Vagina (tissue), 2 donors: ENCODE measurements around the gene STXBP6. TPM values are rescaled to one million over a fixed set of nuclear protein-coding genes. Genes with fewer than 3 reads are reported as not detected.

Experiments
- DNase-seq, 2 donors: peaks; one replicate each; pipeline ENCODE4 v3.0.0-alpha.2; 2017; ENCODE audit errors: extremely low spot score in 2 of 2
- H3K27ac ChIP-seq: fragments of 200-600 bp; sonication (generic); one replicate; pipeline ENCODE4 v1.5.1; 2019
- H3K27me3 ChIP-seq: fragments of 200-600 bp; sonication (generic); one replicate; pipeline ENCODE4 v1.5.1; 2019
- H3K36me3 ChIP-seq, 2 donors: fragments of 200-600 bp; sonication (generic); one replicate each; pipeline ENCODE4 v1.5.1; 2017 to 2019
- H3K4me1 ChIP-seq: fragments of 200-600 bp; sonication (generic); one replicate; pipeline ENCODE4 v1.5.1; 2019
- H3K4me3 ChIP-seq, 2 donors: fragments of 200-600 bp; sonication (generic); 1 replicate in 1 of 2; 2 replicates in 1 of 2; pipeline ENCODE4 v1.5.1; 2016 to 2019
- H3K9me3 ChIP-seq: fragments of 200-600 bp; sonication (generic); one replicate; pipeline ENCODE4 v1.5.1; 2019
- CTCF ChIP-seq, 3 experiments: fragments of 450-650 bp in 2 of 3; fragments of 200-600 bp in 1 of 3; sonication (generic) in 1 of 3; IDR thresholded peaks; one replicate each; pipeline ENCODE4 v1.5.1; 2017 to 2019; ENCODE audit warnings: antibody characterized with exemption in 3 of 3, mild to moderate bottlenecking in 2 of 3, moderate library complexity in 2 of 3
- POLR2A ChIP-seq, 2 donors: fragments of 450-650 bp; IDR thresholded peaks; one replicate each; pipeline ENCODE4 v1.6.1; 2017; ENCODE audit warnings: antibody characterized with exemption in 2 of 2, mild to moderate bottlenecking in 2 of 2, moderate library complexity in 2 of 2
- POLR2AphosphoS5 ChIP-seq, 2 donors: sonication (generic); formaldehyde crosslinking; IDR thresholded peaks; one replicate each; pipeline ENCODE4 v1.9.0; 2017; ENCODE audit warnings: antibody characterized with exemption in 2 of 2, mild to moderate bottlenecking in 2 of 2, low read depth in 1 of 2; ENCODE audit not compliant: insufficient read depth in 1 of 2
- intact Hi-C: fragments of 100-400 bp; cut with DNase I; formaldehyde crosslinking; loops from one replicate; pipeline ENCODE4 v1.15.1; 2023
- total RNA-seq: library from RNA; depleted of rRNA; stranded (reverse); fragments of >200 nt; gene quantifications from one replicate; pipeline ENCODE4 v1.2.3, GENCODE V29; 2016

The STXBP6 gene
- total RNA-seq, 1 donor from 2014 or later: 4.4 TPM

- Histone ChIP-seq H3K4me1 (no peaks in the 10 kb centered on the region), H3K27ac (no peak overlapping the region), H3K9me3 (no peaks in the 10 kb centered on the region), H3K4me3 (no peak overlapping the region), H3K27me3 (no peaks in the 10 kb centered on the region), H3K36me3 (no peaks in the 10 kb centered on the region)
- intact Hi-C loops: no loop called here
- no peak for DNase-seq
- TF ChIP-seq POLR2A (IDR thresholded peaks at IDR 0.05) (no peak), POLR2AphosphoS5 (IDR thresholded peaks at IDR 0.05; ENCODE audit: insufficient read depth in 1 of 2, low read depth in 1 of 2) (no peak), CTCF (IDR thresholded peaks at IDR 0.05) (no peak)
Observed at GRCh38 chr14:25067600-25067999, 17.7 kb upstream of the STXBP6 start.

- Histone ChIP-seq H3K27me3 (no peaks in the 10 kb centered on the region), H3K9me3 (no peaks in the 10 kb centered on the region), H3K27ac (no peak overlapping the region), H3K4me1 (no peaks in the 10 kb centered on the region), H3K4me3 (no peak overlapping the region), H3K36me3 (no peaks in the 10 kb centered on the region)
- TF ChIP-seq CTCF (IDR thresholded peaks at IDR 0.05): no peak
- no peak for TF ChIP-seq POLR2A (IDR thresholded peaks at IDR 0.05)
- no peak for TF ChIP-seq POLR2AphosphoS5 (IDR thresholded peaks at IDR 0.05; ENCODE audit: insufficient read depth in 1 of 2, low read depth in 1 of 2)
- no peak for DNase-seq
- intact Hi-C loops: no loop called here
Observed at GRCh38 chr14:25062022-25062321, 12.0 kb upstream of the STXBP6 start.

GRCh38 chr14:25056688-25057078 lies 6.7 kb upstream of the STXBP6 start:
- intact Hi-C loops: no loop called here
- H3K27me3 ChIP-seq: no peaks in the 10 kb centered on the region
- no peaks in the 10 kb centered on the region for H3K9me3 ChIP-seq
- no peak overlapping the region for H3K27ac ChIP-seq
- DNase-seq: no peak
- H3K4me3 ChIP-seq: no peak overlapping the region
- no peaks in the 10 kb centered on the region for H3K4me1 ChIP-seq
- H3K36me3 ChIP-seq: no peaks in the 10 kb centered on the region
- no peak for TF ChIP-seq POLR2A (IDR thresholded peaks at IDR 0.05)
- TF ChIP-seq CTCF (IDR thresholded peaks at IDR 0.05): no peak
- TF ChIP-seq POLR2AphosphoS5 (IDR thresholded peaks at IDR 0.05; ENCODE audit: insufficient read depth in 1 of 2, low read depth in 1 of 2): no peak

GRCh38 chr14:25055992-25056687 lies 6.2 kb upstream of the STXBP6 start:
- no peak for TF ChIP-seq POLR2A (IDR thresholded peaks at IDR 0.05)
- TF ChIP-seq CTCF (IDR thresholded peaks at IDR 0.05): no peak
- TF ChIP-seq POLR2AphosphoS5 (IDR thresholded peaks at IDR 0.05; ENCODE audit: insufficient read depth in 1 of 2, low read depth in 1 of 2): no peak
- H3K4me3 ChIP-seq: no peak overlapping the region
- no peak for DNase-seq
- H3K36me3 ChIP-seq: no peaks in the 10 kb centered on the region
- H3K27ac ChIP-seq: no peak overlapping the region
- no peaks in the 10 kb centered on the region for H3K9me3 ChIP-seq
- H3K4me1 ChIP-seq: peaks cover 2% of the 10 kb centered on the region
- H3K27me3 ChIP-seq: no peaks in the 10 kb centered on the region
- intact Hi-C loops: no loop called here

GRCh38 chr14:25055005-25055404 lies 5.1 kb upstream of the STXBP6 start:
- Histone ChIP-seq H3K4me3 (no peak overlapping the region), H3K4me1 (peaks cover 12% of the 10 kb centered on the region), H3K27me3 (no peaks in the 10 kb centered on the region), H3K27ac (no peak overlapping the region), H3K9me3 (no peaks in the 10 kb centered on the region), H3K36me3 (no peaks in the 10 kb centered on the region)
- DNase-seq: no peak
- intact Hi-C loops: no loop called here
- TF ChIP-seq POLR2A (IDR thresholded peaks at IDR 0.05): no peak
- no peak for TF ChIP-seq POLR2AphosphoS5 (IDR thresholded peaks at IDR 0.05; ENCODE audit: insufficient read depth in 1 of 2, low read depth in 1 of 2)
- no peak for TF ChIP-seq CTCF (IDR thresholded peaks at IDR 0.05)
